ENCODE data around the gene HM13. TPM values are rescaled to one million over a fixed set of nuclear protein-coding genes. Genes with fewer than 3 reads are reported as not detected.
A peak's percentile ranks its signal among the peaks of the same experiment; 100 is the strongest.
"Not testable (repeated sequence)": the region's sequence is repeated elsewhere in the genome, so short reads cannot be mapped to it uniquely, and the experiment has no call there.

Gene HM13
- total RNA-seq, 2 experiments from 2014 or later, result 110 to 111 TPM

GRCh38 chr20:31536575-31536974 lies 22.3 kb downstream of the HM13 start:
- no peak overlapping the region for H3K27ac Mint-ChIP-seq
- DNase-seq, result no peak
- H3K36me3 Mint-ChIP-seq, result peaks cover 49% of the 10 kb centered on the region

GRCh38 chr20:31537116-31537871 lies 23.1 kb downstream of the HM13 start:
- intact Hi-C loops (cut with micrococcal nuclease), result no loop called here
- no peak for DNase-seq
- H3K27ac Mint-ChIP-seq, result no peak overlapping the region
- POLR2A ChIA-PET, result no interaction called here
- H3K4me1 Mint-ChIP-seq (ENCODE audit: low read depth), result peaks cover 14% of the 10 kb centered on the region
- no peak overlapping the region for H3K4me3 Mint-ChIP-seq
- H3K27me3 Mint-ChIP-seq, result no peaks in the 10 kb centered on the region
- no peaks in the 10 kb centered on the region for H3K9me3 Mint-ChIP-seq
- peaks cover 48% of the 10 kb centered on the region for H3K36me3 Mint-ChIP-seq
- CTCF ChIA-PET, result interaction anchor here (1.0 kb wide), 1 partner anchor 34 kb away, joined by 3 read pairs; no protein-coding TSS in a partner anchor

More at GRCh38 chr20:31536575-31536974, 22.3 kb downstream of the HM13 start:
- Mint-ChIP-seq H3K9me3 (no peaks in the 10 kb centered on the region), H3K4me1 (ENCODE audit: low read depth) (peaks cover 7% of the 10 kb centered on the region), H3K27me3 (no peaks in the 10 kb centered on the region), H3K4me3 (no peak overlapping the region)
- POLR2A ChIA-PET, result no interaction called here
- intact Hi-C loops (cut with micrococcal nuclease), result no loop called here
- CTCF ChIA-PET, result interaction anchor here (1.3 kb wide), 1 partner anchor 26 kb away, joined by 5 read pairs; no protein-coding TSS in a partner anchor

GRCh38 chr20:31537890-31538289 lies 23.6 kb downstream of the HM13 start:
- H3K36me3 Mint-ChIP-seq, result peaks cover 46% of the 10 kb centered on the region
- intact Hi-C loops (cut with micrococcal nuclease), result no loop called here
- CTCF ChIA-PET, result interaction anchor here (1.0 to 1.3 kb wide), 2 partner anchors 35 to 75 kb away, joined by 3 to 4 read pairs; no protein-coding TSS in a partner anchor

GRCh38 chr20:31538326-31538725 lies 24.1 kb downstream of the HM13 start:
- H3K27ac Mint-ChIP-seq, result no peak overlapping the region
- POLR2A ChIA-PET, result no interaction called here
- peaks cover 46% of the 10 kb centered on the region for H3K36me3 Mint-ChIP-seq
- CTCF ChIA-PET, result interaction anchor here (0.7 to 1.3 kb wide), 4 partner anchors 19 to 75 kb away, joined by 3 to 5 read pairs (median 4); no protein-coding TSS in a partner anchor
- DNase-seq, result no peak
- peaks cover 22% of the 10 kb centered on the region for H3K4me1 Mint-ChIP-seq (ENCODE audit: low read depth)
- no peaks in the 10 kb centered on the region for H3K27me3 Mint-ChIP-seq
- intact Hi-C loops (cut with micrococcal nuclease), result no loop called here
- H3K9me3 Mint-ChIP-seq, result no peaks in the 10 kb centered on the region
- no peak overlapping the region for H3K4me3 Mint-ChIP-seq

More at GRCh38 chr20:31537890-31538289, 23.6 kb downstream of the HM13 start:
- H3K27me3 Mint-ChIP-seq, result no peaks in the 10 kb centered on the region
- no peak for DNase-seq
- H3K27ac Mint-ChIP-seq, result no peak overlapping the region
- no peak overlapping the region for H3K4me3 Mint-ChIP-seq
- POLR2A ChIA-PET, result no interaction called here
- H3K9me3 Mint-ChIP-seq, result no peaks in the 10 kb centered on the region
- H3K4me1 Mint-ChIP-seq (ENCODE audit: low read depth), result peaks cover 20% of the 10 kb centered on the region

- H3K4me1 Mint-ChIP-seq (ENCODE audit: low read depth), result peaks cover 27% of the 10 kb centered on the region
- peaks cover 40% of the 10 kb centered on the region for H3K36me3 Mint-ChIP-seq
- H3K4me3 Mint-ChIP-seq; DNase-seq; POLR2A ChIA-PET; H3K27me3 Mint-ChIP-seq; H3K9me3 Mint-ChIP-seq; intact Hi-C loops (cut with micrococcal nuclease); CTCF ChIA-PET: not testable (repeated sequence)
- H3K27ac Mint-ChIP-seq, result peak overlapping the region; percentile 8
Measured at GRCh38 chr20:31539636-31540035, 25.4 kb downstream of the HM13 start.

- peaks cover 44% of the 10 kb centered on the region for H3K36me3 Mint-ChIP-seq
- H3K4me1 Mint-ChIP-seq (ENCODE audit: low read depth), result peaks cover 27% of the 10 kb centered on the region
Measured at GRCh38 chr20:31540406-31540805, 26.2 kb downstream of the HM13 start.

GRCh38 chr20:31542201-31542842 lies 28.1 kb downstream of the HM13 start:
- H3K4me1 Mint-ChIP-seq (ENCODE audit: low read depth), result peaks cover 30% of the 10 kb centered on the region
- H3K36me3 Mint-ChIP-seq, result peaks cover 36% of the 10 kb centered on the region
- peak overlapping the region; percentile 80 for H3K27ac Mint-ChIP-seq
- H3K9me3 Mint-ChIP-seq, result no peaks in the 10 kb centered on the region
- ChIA-PET POLR2A (interaction anchor here (1.4 kb wide), 1 partner anchor 9 kb away, joined by 5 read pairs; no protein-coding TSS in a partner anchor), CTCF (interaction anchor here (1.0 to 2.2 kb wide), 4 partner anchors 10 to 92 kb away, joined by 3 to 10 read pairs (median 5); no protein-coding TSS in a partner anchor)
- no peaks in the 10 kb centered on the region for H3K27me3 Mint-ChIP-seq
- DNase-seq, result peak; percentile 64
- H3K4me3 Mint-ChIP-seq, result no peak overlapping the region
- intact Hi-C loops (cut with micrococcal nuclease), result no loop called here

More at GRCh38 chr20:31540406-31540805, 26.2 kb downstream of the HM13 start:
- ChIA-PET POLR2A (no interaction called here), CTCF (interaction anchor here (2.0 to 2.2 kb wide), 2 partner anchors 20 to 72 kb away, joined by 6 to 10 read pairs; no protein-coding TSS in a partner anchor)
- Mint-ChIP-seq H3K4me3 (no peak overlapping the region), H3K27me3 (no peaks in the 10 kb centered on the region), H3K27ac (no peak overlapping the region), H3K9me3 (no peaks in the 10 kb centered on the region)
- intact Hi-C loops (cut with micrococcal nuclease), result no loop called here
- no peak for DNase-seq

- H3K36me3 Mint-ChIP-seq, result peaks cover 40% of the 10 kb centered on the region
- peak overlapping the region; percentile 80 for H3K27ac Mint-ChIP-seq
- POLR2A ChIA-PET, result no interaction called here
- no peaks in the 10 kb centered on the region for H3K9me3 Mint-ChIP-seq
- H3K4me3 Mint-ChIP-seq, result no peak overlapping the region
- peaks cover 31% of the 10 kb centered on the region for H3K4me1 Mint-ChIP-seq (ENCODE audit: low read depth)
- no peak for DNase-seq
- CTCF ChIA-PET, result interaction anchor here (0.8 to 1.4 kb wide), 2 partner anchors 17 to 91 kb away, joined by 3 to 4 read pairs; no protein-coding TSS in a partner anchor
- intact Hi-C loops (cut with micrococcal nuclease), result no loop called here
- H3K27me3 Mint-ChIP-seq, result no peaks in the 10 kb centered on the region
Measured at GRCh38 chr20:31542963-31543362, 28.7 kb downstream of the HM13 start.

- Mint-ChIP-seq H3K36me3 (peaks cover 40% of the 10 kb centered on the region), H3K27ac (peak overlapping the region; percentile 83)
- intact Hi-C loops (cut with micrococcal nuclease), result no loop called here
Measured at GRCh38 chr20:31543966-31544598, 29.8 kb downstream of the HM13 start.

GRCh38 chr20:31544600-31544999 lies 30.4 kb downstream of the HM13 start:
- Mint-ChIP-seq H3K9me3 (no peaks in the 10 kb centered on the region), H3K4me3 (no peak overlapping the region), H3K27ac (peak overlapping the region; percentile 83), H3K36me3 (peaks cover 42% of the 10 kb centered on the region), H3K4me1 (ENCODE audit: low read depth) (peaks cover 36% of the 10 kb centered on the region), H3K27me3 (no peaks in the 10 kb centered on the region)
- no peak for DNase-seq
- intact Hi-C loops (cut with micrococcal nuclease), result no loop called here
- CTCF ChIA-PET, result interaction anchor here (0.8 to 1.7 kb wide), 4 partner anchors 11 to 179 kb away, joined by 3 to 6 read pairs (median 4); no protein-coding TSS in a partner anchor
- POLR2A ChIA-PET, result no interaction called here

More at GRCh38 chr20:31543966-31544598, 29.8 kb downstream of the HM13 start:
- H3K27me3 Mint-ChIP-seq, result no peaks in the 10 kb centered on the region
- H3K9me3 Mint-ChIP-seq, result no peaks in the 10 kb centered on the region
- POLR2A ChIA-PET, result no interaction called here
- CTCF ChIA-PET, result interaction anchor here (0.8 to 1.7 kb wide), 4 partner anchors 12 to 179 kb away, joined by 3 to 6 read pairs (median 4); no protein-coding TSS in a partner anchor
- no peak overlapping the region for H3K4me3 Mint-ChIP-seq
- H3K4me1 Mint-ChIP-seq (ENCODE audit: low read depth), result peaks cover 36% of the 10 kb centered on the region
- no peak for DNase-seq

- CTCF ChIA-PET, result interaction anchor here (1.9 to 4.7 kb wide), 2 partner anchors 14 to 67 kb away, joined by 10 to 32 read pairs; no protein-coding TSS in a partner anchor
- H3K9me3 Mint-ChIP-seq, POLR2A ChIA-PET, DNase-seq, H3K4me3 Mint-ChIP-seq, H3K27me3 Mint-ChIP-seq, H3K27ac Mint-ChIP-seq: not testable (repeated sequence)
- intact Hi-C loops (cut with micrococcal nuclease), result loop anchor here (2.0 kb wide), 1 partner anchor 31 kb away; the partner anchor contains the start of gene HM13
- Mint-ChIP-seq H3K4me1 (ENCODE audit: low read depth) (peaks cover 39% of the 10 kb centered on the region), H3K36me3 (peaks cover 51% of the 10 kb centered on the region)
Measured at GRCh38 chr20:31545621-31546040, 31.4 kb downstream of the HM13 start.

Data from activated CD4-positive, alpha-beta memory T cell treated with anti-CD3 and anti-CD28 coated beads for 36 hours (primary cell).